ENCODE results near the gene DHRSX.

The DHRSX gene

DNA sequence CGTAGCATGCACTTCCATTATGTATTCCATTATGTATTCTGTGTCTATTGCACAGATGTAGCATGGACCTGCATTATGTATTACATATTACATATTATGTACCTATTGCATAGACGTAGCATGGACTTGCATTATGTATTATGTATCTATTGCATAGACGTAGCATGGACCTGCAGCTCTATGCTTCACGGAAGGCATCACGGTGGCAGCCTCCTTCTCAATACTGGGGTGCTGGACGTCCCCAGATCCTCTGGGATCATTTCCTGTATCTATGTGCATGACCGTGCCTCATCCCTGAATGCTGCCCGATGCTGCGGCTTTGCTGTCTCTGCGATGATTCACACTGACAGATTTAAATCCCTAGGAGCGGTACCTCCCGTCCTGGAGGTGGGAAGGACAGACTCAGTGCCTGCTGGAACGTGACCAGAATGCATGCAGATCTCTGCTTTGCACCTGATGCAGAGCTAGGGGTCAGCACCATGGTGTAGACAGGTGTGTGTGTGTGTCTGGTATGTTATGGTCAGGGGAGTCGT is 317.5 kb downstream of the DHRSX start:
- H3K27ac ChIP-seq: no peak overlapping the region
- TF ChIP-seq, protein P1, sequence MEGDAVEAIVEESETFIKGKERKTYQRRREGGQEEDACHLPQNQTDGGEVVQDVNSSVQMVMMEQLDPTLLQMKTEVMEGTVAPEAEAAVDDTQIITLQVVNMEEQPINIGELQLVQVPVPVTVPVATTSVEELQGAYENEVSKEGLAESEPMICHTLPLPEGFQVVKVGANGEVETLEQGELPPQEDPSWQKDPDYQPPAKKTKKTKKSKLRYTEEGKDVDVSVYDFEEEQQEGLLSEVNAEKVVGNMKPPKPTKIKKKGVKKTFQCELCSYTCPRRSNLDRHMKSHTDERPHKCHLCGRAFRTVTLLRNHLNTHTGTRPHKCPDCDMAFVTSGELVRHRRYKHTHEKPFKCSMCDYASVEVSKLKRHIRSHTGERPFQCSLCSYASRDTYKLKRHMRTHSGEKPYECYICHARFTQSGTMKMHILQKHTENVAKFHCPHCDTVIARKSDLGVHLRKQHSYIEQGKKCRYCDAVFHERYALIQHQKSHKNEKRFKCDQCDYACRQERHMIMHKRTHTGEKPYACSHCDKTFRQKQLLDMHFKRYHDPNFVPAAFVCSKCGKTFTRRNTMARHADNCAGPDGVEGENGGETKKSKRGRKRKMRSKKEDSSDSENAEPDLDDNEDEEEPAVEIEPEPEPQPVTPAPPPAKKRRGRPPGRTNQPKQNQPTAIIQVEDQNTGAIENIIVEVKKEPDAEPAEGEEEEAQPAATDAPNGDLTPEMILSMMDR (conservative IDR thresholded peaks at IDR 0.05): no peak
- no peak for TF ChIP-seq ZFX (IDR thresholded peaks at IDR 0.05)

- TF ChIP-seq, protein P1 (conservative IDR thresholded peaks at IDR 0.05): no peak
- no peak for TF ChIP-seq ZFX (IDR thresholded peaks at IDR 0.05)
- H3K27ac ChIP-seq: no peak overlapping the region
These were observed 323.2 kb downstream of the DHRSX start for GRCh38 chrX:2177541-2177940.

DNA sequence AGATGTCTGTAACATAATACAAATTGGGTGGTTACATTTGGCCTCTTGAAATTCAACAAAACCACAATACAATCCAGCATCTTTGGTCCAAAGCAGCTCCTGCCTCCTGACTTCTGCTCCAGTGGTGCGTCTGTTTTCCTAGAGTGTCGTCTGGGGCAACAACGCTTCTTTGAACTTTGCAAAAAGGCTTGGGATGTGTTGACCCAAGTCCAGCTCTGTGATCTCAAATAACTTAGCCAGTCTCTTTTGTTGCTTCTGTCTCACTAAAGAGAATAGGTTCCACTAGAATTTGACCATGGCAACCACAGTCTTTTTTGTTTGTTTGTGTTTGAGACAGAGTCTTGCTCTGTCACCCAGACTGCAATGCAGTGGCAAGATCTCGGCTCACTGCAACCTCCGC is 324.0 kb downstream of the DHRSX start:
- TF ChIP-seq ZFX (IDR thresholded peaks at IDR 0.05): no peak
- TF ChIP-seq, protein P1 (conservative IDR thresholded peaks at IDR 0.05): no peak
- H3K27ac ChIP-seq: no peak overlapping the region

- H3K27ac ChIP-seq: no peak overlapping the region
- TF ChIP-seq, protein P1 (conservative IDR thresholded peaks at IDR 0.05): no peak
- TF ChIP-seq ZFX (IDR thresholded peaks at IDR 0.05): no peak
These were observed 324.5 kb downstream of the DHRSX start for GRCh38 chrX:2176274-2176673.

GRCh38 chrX:2172359-2172758 is 328.4 kb downstream of the DHRSX start:
- TF ChIP-seq ZFX (IDR thresholded peaks at IDR 0.05): no peak
- TF ChIP-seq, protein P1 (conservative IDR thresholded peaks at IDR 0.05): no peak
- H3K27ac ChIP-seq: no peak overlapping the region

Measured in C4-2B (cell line).